Measurements from ENCODE around the gene OR13D1. TPM values are rescaled to one million over a fixed set of nuclear protein-coding genes. Genes with fewer than 3 reads are reported as not detected.
"Not testable (repeated sequence)": the region's sequence is repeated elsewhere in the genome, so short reads cannot be mapped to it uniquely, and the experiment has no call there.

The OR13D1 gene, protein sequence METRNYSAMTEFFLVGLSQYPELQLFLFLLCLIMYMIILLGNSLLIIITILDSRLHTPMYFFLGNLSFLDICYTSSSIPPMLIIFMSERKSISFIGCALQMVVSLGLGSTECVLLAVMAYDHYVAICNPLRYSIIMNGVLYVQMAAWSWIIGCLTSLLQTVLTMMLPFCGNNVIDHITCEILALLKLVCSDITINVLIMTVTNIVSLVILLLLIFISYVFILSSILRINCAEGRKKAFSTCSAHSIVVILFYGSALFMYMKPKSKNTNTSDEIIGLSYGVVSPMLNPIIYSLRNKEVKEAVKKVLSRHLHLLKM
- not detected for total RNA-seq

DNA sequence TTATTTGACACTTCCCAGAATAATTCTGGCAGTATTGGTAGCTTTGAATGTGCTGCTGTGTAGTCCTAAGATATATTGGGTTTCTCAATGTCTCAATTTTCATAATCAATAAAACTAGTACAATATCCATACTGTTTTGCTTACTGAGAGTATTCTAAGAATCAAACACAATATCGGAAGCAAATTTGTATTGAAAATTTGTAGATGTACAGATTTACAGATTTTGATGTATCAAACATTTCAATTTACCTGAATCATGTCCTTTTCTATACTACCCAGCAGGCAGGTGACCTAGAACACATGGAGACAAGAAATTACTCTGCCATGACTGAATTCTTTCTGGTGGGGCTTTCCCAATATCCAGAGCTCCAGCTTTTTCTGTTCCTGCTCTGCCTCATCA, at the start of gene OR13D1:
OR13D1 (plus strand) TSS at position 301 of the 400 bp plus-strand sequence; CDS start at position 301, 0 bp downstream.
- DNase-seq (ENCODE audit: low spot score), result no peak
- ATAC-seq, result no peak

DNA sequence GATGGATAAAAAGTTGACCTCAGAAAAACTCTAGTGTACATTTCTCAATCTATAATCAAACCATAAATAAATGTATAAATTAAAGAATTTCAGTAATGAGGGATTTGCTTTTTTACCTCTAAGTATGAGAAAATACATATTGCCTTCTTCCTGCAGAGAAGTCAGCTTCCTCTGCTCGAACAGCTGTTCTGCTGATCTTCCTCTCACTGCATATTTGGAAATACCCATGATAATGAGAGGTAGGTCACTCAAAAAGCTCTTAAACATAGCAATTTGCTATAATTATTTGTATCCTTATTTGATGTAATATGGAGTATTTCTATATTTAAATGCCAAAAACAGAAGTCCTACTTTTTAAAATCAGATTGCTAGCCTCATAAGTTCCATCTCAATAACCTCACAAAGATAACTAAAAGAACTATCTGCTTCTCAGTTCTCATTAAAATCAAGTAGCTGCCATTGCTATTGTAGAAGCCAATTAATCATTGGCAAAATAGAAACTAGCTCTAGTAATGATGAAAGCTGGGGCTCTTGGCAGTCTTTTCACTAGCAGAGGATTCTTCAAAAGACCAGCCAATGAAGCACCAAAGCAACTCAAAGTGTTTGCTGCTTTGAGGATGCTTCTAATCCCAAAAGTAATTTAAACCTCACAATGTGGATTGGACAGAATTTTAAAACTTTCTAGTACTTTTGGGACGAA, 35.7 kb upstream of the OR13D1 start:
- no peak for ATAC-seq

DNA sequence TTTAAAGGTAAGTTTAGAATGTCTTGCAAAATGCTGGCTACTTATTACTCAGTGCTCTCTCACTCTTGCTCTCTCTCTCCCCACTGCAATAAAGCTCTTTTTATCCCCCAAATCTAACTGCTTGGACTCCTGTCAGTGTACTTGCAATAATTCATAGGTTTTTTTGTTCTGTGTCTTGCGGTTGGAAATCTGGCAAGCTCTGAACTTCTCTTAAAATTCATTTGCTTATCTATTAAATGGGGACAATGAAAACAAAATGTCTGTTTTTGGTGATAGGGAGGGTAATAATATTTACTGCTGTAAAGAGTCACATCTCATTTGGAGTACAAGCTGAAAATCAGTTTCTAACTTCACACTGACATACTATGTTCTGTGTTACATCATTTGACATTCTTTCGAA, 18.7 kb upstream of the OR13D1 start:
- ATAC-seq, result no peak
- no peak for DNase-seq (ENCODE audit: low spot score)

More for the DNA sequence above, 35.7 kb upstream of the OR13D1 start:
- DNase-seq (ENCODE audit: low spot score), result no peak

DNA sequence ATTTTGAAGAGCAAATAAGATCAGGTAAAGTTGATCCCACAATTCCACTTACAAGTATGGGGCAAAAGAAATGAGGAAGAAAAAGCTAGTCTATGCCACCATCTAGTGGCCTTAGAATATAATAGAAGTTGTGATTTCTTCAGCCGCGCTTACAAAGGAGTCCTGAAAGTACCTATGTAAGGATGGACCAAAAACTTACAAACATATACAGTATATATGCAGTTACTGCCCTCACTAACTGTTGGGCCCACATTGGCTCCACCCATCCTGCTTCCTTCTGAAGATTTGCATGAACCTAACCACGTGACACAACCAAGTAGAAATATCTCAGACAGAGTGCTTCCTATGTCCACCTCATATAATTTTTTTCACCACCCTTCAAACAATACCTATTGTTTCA, 11.7 kb upstream of the OR13D1 start:
- no peak for DNase-seq (ENCODE audit: low spot score)
- ATAC-seq, result peak; percentile 91

DNA sequence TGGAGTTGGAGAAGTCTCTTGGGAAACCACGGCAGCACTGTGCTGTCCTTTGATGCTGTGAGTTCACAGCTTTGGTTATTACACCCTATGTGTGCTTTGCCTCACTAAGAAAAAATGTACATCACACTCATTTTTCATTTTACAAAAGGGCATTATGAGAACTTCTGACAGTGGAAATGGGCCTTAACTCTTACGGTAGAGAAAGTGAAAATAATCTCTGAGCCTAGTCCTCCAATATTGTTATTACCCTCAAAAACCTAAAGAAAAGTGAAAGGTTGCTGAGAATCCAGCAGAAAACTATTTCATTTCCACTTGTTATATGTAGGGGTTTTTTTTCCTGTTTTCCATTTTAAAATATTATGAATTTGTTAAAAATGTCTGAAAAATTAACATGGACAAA, 8.2 kb upstream of the OR13D1 start:
- no peak for ATAC-seq
- no peak for DNase-seq (ENCODE audit: low spot score)

DNA sequence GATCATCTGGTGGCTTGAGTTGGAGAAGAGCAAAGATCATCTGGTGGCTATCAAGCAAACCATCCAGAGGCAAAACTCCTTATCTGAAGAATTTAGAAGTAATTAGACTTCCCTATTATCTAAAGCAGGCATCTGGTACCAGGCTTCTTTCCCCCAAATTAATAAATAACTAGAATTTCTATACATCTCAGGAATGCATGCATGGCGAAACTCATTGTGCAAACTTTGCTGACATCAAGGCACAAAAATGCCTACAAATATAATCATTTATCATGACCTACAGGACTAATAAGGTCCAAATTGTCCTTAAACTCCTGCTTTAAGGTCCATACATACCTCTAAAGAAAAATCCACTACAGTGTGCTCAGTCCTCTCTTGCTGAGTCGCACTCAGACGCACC, 6.0 kb downstream of the OR13D1 start:
- ATAC-seq (no peak), DNase-seq (ENCODE audit: low spot score) (no peak)

DNA sequence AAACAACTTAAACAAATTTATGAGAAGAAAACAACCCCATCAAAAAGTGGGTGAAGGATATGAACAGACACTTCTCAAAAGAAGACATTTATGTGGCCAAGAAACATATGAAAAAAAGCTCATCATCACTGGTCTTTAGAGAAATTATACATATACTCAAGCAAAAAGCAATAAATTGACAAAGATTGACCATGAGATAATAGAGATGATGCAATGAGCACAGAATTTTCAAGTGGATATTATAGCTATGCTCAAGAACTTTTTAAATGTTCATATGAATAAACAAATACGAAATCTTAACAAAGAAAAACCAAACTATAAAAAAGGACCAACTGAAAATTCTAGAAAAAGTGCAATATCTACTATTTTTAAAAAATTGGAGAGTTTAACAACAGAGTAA, 14.4 kb downstream of the OR13D1 start:
- ATAC-seq; DNase-seq (ENCODE audit: low spot score): not testable (repeated sequence)

DNA sequence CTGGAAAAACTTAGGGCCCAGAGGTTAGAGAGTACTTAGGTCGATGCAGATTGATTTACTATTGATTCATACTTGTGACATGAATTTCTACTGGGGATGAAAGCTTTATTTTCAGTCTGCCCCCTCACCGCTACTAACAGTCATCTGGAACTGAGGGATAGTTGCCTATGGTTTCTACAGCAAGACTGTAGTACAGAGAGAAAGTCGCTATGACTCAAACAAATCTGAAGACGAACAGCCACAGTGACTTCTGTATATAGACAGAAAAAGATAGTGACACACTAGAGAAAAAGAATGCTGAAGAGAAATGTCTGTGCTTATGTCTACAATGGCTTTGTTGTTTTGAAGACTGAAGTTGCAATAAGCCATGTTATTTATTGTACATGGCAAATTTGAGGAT, 17.3 kb downstream of the OR13D1 start:
- ATAC-seq, result no peak
- DNase-seq (ENCODE audit: low spot score), result no peak

DNA sequence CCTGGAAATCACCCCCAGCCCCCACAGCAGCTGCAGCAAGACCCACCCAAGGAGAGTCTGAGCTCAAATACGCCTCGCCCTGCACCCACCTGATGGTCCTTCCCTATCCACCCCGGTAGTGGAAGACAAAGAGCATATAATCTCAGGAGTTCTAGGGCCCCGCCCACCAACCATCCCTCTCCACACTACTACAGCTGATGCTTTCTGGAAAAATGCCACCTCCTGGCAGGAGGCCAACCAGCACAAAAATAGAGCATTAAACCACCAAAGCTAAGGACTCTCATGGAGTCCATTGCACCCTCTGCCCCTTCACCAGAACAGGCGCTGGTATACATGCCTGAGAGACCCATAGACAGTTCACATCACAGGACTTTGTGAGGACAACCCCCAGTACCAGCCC, 30.7 kb downstream of the OR13D1 start:
- no peak for ATAC-seq
- no peak for DNase-seq (ENCODE audit: low spot score)

DNA sequence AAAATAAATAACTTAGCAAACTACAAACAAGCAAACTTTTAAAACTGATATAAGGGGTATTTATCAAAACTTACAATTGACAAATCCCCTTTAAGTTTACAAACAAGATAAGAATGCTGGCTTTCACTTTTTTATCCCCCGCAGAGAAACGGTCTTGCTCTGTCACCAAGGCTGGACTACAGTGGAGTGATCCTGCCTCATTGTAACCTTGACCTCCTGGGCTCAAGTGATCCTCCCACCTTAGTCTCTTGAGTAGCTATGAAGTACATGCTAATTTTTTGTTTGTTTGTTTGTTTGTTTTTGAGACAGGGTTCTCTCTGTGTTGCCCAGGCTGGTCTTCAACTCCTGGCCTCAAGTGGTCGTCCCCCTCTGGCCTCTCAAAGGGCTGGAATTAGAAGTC, 44.1 kb downstream of the OR13D1 start:
- ATAC-seq (no peak), DNase-seq (ENCODE audit: low spot score) (no peak)

DNA sequence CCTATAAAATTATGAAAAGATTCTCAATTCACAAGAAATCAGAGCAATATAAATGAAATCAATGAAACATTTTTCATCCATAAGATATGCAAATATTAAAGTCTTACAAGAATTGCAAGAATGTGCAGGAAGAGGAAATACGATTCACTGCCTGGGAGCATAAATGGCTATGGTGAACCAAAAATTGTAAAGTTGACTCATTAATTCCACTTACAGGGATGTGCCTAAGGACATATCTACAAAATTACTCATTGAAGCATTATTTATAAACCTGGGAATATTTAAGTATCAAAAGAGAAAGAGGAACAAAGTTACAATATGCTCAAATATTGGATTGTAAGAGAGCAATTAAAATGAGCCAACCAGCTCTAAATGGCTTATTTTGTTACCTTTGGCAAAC, 46.3 kb downstream of the OR13D1 start:
- ATAC-seq (no peak), DNase-seq (ENCODE audit: low spot score) (no peak)

DNA sequence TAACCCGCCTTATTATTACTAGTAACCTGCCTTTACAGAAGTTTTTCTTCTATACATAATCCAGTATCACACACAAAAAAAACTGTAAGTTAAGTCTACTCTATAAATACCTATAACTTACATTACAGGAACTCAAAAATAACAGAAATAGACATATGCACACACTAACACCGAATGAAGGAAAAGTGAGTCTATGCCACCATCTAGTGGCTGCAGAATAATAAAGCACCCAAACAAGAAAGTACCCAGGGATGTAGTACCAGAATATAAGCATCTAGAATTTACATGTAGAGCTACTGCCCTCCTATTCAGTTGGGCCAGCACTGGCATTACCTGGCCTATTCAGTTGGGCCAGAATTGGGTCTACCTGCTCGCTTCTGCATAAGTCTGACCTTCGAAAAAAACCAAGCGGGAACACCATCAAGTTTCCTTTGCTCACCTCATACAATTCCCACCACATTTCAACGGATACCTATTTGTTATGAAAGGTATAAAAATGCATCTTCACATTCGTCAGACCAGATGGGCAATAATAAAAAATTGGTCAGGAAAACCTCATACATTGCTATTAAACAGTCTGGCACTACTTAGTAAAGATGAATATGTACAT, 49.2 kb downstream of the OR13D1 start:
- ATAC-seq (peak; percentile 38), DNase-seq (ENCODE audit: low spot score) (no peak)

Other genes starting within 250 kb of the OR13D1 start
- gene OR13F1, start 190.3 kb upstream of the OR13D1 start, total RNA-seq, result not detected
- gene OR13C4, start 167.3 kb upstream of the OR13D1 start, total RNA-seq, result not detected
- 0.28 TPM for gene OR13C3, start 157.7 kb upstream of the OR13D1 start, total RNA-seq
- not detected for gene OR13C8, start 125.3 kb upstream of the OR13D1 start, total RNA-seq
- gene OR13C5, start 95.1 kb upstream of the OR13D1 start, total RNA-seq, result not detected
- 0.28 TPM for gene OR13C2, start 88.9 kb upstream of the OR13D1 start, total RNA-seq
- 0.23 TPM for gene OR13C9, start 76.3 kb upstream of the OR13D1 start, total RNA-seq
- 18.4 TPM for gene NIPSNAP3A, start 53.2 kb downstream of the OR13D1 start, total RNA-seq
- 0.28 TPM for gene NIPSNAP3B, start 69.6 kb downstream of the OR13D1 start, total RNA-seq
- 48.3 TPM for gene ABCA1, start 233.6 kb downstream of the OR13D1 start, total RNA-seq